ENCODE results near the gene NCLN. TPM values are rescaled to one million over a fixed set of nuclear protein-coding genes. Genes with fewer than 3 reads are reported as not detected.

The NCLN gene
- total RNA-seq, 1 experiment from 2014 or later: 84.1 TPM

- Mint-ChIP-seq H3K4me1 (ENCODE audit: insufficient read depth, unreplicated experiment) (no peaks in the 10 kb centered on the region), H3K27me3 (ENCODE audit: insufficient read depth, unreplicated experiment) (no peaks in the 10 kb centered on the region), H3K9me3 (ENCODE audit: unreplicated experiment) (no peaks in the 10 kb centered on the region), H3K36me3 (ENCODE audit: insufficient read depth, unreplicated experiment) (peaks cover 27% of the 10 kb centered on the region), H3K4me3 (ENCODE audit: unreplicated experiment) (no peak overlapping the region), H3K27ac (ENCODE audit: low read depth, unreplicated experiment) (no peak overlapping the region)
- no peak for TF ChIP-seq CTCF (IDR thresholded peaks at IDR 0.05; ENCODE audit: unreplicated experiment)
- BruUV-seq (replicated peaks): no TSS peak
- no peak for DNase-seq (ENCODE audit: unreplicated experiment)
- POLR2A ChIA-PET: no interaction called here
- CTCF ChIA-PET: no interaction called here
- intact Hi-C loops (cut with micrococcal nuclease): no loop called here
Measured at GRCh38 chr19:3204646-3205275, 19.0 kb downstream of the NCLN start.

GRCh38 chr19:3206216-3206953 is 20.7 kb downstream of the NCLN start:
- Mint-ChIP-seq H3K27me3 (ENCODE audit: insufficient read depth, unreplicated experiment) (no peaks in the 10 kb centered on the region), H3K4me1 (ENCODE audit: insufficient read depth, unreplicated experiment) (no peaks in the 10 kb centered on the region), H3K4me3 (ENCODE audit: unreplicated experiment) (no peak overlapping the region), H3K27ac (ENCODE audit: low read depth, unreplicated experiment) (no peak overlapping the region), H3K9me3 (ENCODE audit: unreplicated experiment) (no peaks in the 10 kb centered on the region), H3K36me3 (ENCODE audit: insufficient read depth, unreplicated experiment) (peaks cover 25% of the 10 kb centered on the region)
- no peak for TF ChIP-seq CTCF (IDR thresholded peaks at IDR 0.05; ENCODE audit: unreplicated experiment)
- ChIA-PET POLR2A (no interaction called here), CTCF (no interaction called here)
- DNase-seq (ENCODE audit: unreplicated experiment): no peak
- intact Hi-C loops (cut with micrococcal nuclease): no loop called here
- no TSS peak for BruUV-seq (replicated peaks)

GRCh38 chr19:3207461-3208242 is 21.9 kb downstream of the NCLN start:
- H3K36me3 Mint-ChIP-seq (ENCODE audit: insufficient read depth, unreplicated experiment): peaks cover 25% of the 10 kb centered on the region
- H3K9me3 Mint-ChIP-seq (ENCODE audit: unreplicated experiment): no peaks in the 10 kb centered on the region
- H3K4me3 Mint-ChIP-seq (ENCODE audit: unreplicated experiment): no peak overlapping the region
- H3K27me3 Mint-ChIP-seq (ENCODE audit: insufficient read depth, unreplicated experiment): no peaks in the 10 kb centered on the region
- no peak overlapping the region for H3K27ac Mint-ChIP-seq (ENCODE audit: low read depth, unreplicated experiment)
- CTCF ChIA-PET: no interaction called here
- no peaks in the 10 kb centered on the region for H3K4me1 Mint-ChIP-seq (ENCODE audit: insufficient read depth, unreplicated experiment)
- DNase-seq (ENCODE audit: unreplicated experiment): no peak
- no TSS peak for BruUV-seq (replicated peaks)
- TF ChIP-seq CTCF (IDR thresholded peaks at IDR 0.05; ENCODE audit: unreplicated experiment): no peak
- POLR2A ChIA-PET: no interaction called here
- intact Hi-C loops (cut with micrococcal nuclease): no loop called here
